ENCODE results near the gene ABCA4.

Gene ABCA4

DNA sequence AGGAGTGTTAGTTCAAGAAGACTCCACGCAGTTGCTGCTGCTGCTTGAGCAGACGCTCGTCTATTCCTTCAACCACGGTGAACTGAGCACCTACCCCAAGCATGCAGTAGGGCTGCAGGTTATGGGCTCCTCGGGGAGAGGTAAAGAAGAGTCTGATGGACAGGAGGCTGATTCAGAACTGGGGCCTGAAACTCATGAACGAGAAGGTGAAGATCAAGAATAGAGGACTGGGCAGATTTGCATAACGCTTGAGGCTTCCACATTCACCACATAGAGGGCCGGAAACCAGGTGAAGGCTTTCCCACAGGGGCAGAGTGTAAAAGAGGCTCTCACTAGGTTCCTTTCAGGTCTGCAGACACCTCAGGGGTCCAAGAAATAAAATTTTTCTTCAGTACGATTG lies 9.1 kb downstream of the ABCA4 start:
- in situ Hi-C loops (cut with MboI; ENCODE audit: low pct_unique_long_range_greater_than_20kb, low sequenced_read_pairs, unreplicated experiment), result no loop called here
- DNase-seq (ENCODE audit: low spot score), result no peak
- TF ChIP-seq, protein P1, sequence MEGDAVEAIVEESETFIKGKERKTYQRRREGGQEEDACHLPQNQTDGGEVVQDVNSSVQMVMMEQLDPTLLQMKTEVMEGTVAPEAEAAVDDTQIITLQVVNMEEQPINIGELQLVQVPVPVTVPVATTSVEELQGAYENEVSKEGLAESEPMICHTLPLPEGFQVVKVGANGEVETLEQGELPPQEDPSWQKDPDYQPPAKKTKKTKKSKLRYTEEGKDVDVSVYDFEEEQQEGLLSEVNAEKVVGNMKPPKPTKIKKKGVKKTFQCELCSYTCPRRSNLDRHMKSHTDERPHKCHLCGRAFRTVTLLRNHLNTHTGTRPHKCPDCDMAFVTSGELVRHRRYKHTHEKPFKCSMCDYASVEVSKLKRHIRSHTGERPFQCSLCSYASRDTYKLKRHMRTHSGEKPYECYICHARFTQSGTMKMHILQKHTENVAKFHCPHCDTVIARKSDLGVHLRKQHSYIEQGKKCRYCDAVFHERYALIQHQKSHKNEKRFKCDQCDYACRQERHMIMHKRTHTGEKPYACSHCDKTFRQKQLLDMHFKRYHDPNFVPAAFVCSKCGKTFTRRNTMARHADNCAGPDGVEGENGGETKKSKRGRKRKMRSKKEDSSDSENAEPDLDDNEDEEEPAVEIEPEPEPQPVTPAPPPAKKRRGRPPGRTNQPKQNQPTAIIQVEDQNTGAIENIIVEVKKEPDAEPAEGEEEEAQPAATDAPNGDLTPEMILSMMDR (IDR thresholded peaks at IDR 0.05; ENCODE audit: extremely low read depth, insufficient read depth, missing control alignments), result no peak

DNA sequence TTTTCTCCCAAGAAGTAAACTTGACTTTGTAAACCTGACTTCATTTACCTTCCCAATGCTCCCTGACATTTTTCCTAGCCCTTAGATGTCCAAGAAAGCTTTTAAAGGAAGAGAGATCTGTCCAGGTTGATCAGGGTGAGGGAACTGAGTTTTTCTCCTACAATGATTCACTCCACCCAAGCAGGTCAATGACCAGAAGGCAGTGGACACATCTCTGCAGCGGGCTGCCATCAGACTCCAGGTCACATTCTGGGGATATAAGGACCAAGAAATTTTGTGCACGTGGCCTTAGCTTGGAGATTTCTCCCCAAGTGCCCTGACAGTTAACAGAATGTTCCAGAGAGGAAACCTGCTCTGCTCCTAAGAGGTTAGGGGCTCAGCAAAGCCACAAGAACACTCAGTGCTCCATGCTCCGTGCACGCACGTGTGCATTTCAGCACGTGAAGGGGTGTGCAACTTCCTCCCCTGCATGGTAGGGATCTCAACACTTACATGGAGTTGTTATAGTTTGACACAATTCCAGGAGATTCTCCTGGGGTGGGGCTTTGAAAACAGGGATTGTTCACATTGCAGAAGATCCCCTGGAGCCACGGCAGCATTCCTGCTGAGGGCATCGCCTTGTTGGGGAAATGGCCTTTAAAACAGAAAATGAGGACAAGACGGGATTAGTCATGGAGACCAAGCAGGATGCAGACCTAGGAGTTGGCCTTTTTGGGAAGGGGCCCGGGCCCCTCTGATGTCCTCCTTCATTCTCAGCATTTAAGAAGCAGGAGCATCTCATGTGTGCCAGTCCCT lies 9.8 kb downstream of the ABCA4 start:
- TF ChIP-seq, protein P1 (IDR thresholded peaks at IDR 0.05; ENCODE audit: extremely low read depth, insufficient read depth, missing control alignments), result no peak
- in situ Hi-C loops (cut with MboI; ENCODE audit: low pct_unique_long_range_greater_than_20kb, low sequenced_read_pairs, unreplicated experiment), result no loop called here
- no peak for DNase-seq (ENCODE audit: low spot score)

- DNase-seq (ENCODE audit: low spot score), result no peak
- in situ Hi-C loops (cut with MboI; ENCODE audit: low pct_unique_long_range_greater_than_20kb, low sequenced_read_pairs, unreplicated experiment), result no loop called here
Observed at GRCh38 chr1:94110021-94110761, 10.8 kb downstream of the ABCA4 start.

GRCh38 chr1:94109478-94109877 lies 11.5 kb downstream of the ABCA4 start:
- TF ChIP-seq, protein P1 (IDR thresholded peaks at IDR 0.05; ENCODE audit: extremely low read depth, insufficient read depth, missing control alignments), result no peak
- in situ Hi-C loops (cut with MboI; ENCODE audit: low pct_unique_long_range_greater_than_20kb, low sequenced_read_pairs, unreplicated experiment), result no loop called here
- DNase-seq (ENCODE audit: low spot score), result no peak

More at GRCh38 chr1:94110021-94110761, 10.8 kb downstream of the ABCA4 start:
- TF ChIP-seq, protein P1 (IDR thresholded peaks at IDR 0.05; ENCODE audit: extremely low read depth, insufficient read depth, missing control alignments), result no peak

GRCh38 chr1:94107141-94107540 lies 13.8 kb downstream of the ABCA4 start:
- TF ChIP-seq, protein P1 (IDR thresholded peaks at IDR 0.05; ENCODE audit: extremely low read depth, insufficient read depth, missing control alignments), result no peak
- DNase-seq (ENCODE audit: low spot score), result no peak
- in situ Hi-C loops (cut with MboI; ENCODE audit: low pct_unique_long_range_greater_than_20kb, low sequenced_read_pairs, unreplicated experiment), result no loop called here

DNA sequence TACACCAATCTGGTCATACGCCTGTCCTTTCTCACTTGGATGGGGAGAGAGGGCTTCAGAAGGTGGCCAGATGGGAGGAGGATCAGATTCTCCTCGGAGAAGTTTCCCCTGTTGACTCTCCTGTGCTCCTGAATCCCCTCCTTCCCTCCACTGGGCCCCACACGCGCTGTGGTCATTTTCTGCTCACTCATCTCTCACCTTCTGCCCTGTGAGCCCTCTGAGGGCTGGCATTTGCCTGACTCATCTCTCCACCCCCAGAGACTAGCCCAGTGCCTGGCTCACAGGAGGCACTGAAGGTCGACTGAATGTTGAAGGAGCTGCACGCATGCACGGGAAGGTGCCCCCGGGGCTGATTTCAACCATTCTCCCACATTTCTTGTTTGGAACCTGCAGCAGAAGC lies 14.2 kb downstream of the ABCA4 start:
- in situ Hi-C loops (cut with MboI; ENCODE audit: low pct_unique_long_range_greater_than_20kb, low sequenced_read_pairs, unreplicated experiment), result no loop called here
- no peak for DNase-seq (ENCODE audit: low spot score)
- TF ChIP-seq, protein P1 (IDR thresholded peaks at IDR 0.05; ENCODE audit: extremely low read depth, insufficient read depth, missing control alignments), result no peak

All from GM13977 (cell line).